ENCODE data around the gene CCDC142. TPM values are rescaled to one million over a fixed set of nuclear protein-coding genes. Genes with fewer than 3 reads are reported as not detected.

Gene CCDC142
- total and polyA plus RNA-seq, 9 of the 15 experiments (the other 6 are each of a cell fraction or from before 2014, with no cell fraction given), result 0.55 to 11.7 (median 7.2) TPM

DNA sequence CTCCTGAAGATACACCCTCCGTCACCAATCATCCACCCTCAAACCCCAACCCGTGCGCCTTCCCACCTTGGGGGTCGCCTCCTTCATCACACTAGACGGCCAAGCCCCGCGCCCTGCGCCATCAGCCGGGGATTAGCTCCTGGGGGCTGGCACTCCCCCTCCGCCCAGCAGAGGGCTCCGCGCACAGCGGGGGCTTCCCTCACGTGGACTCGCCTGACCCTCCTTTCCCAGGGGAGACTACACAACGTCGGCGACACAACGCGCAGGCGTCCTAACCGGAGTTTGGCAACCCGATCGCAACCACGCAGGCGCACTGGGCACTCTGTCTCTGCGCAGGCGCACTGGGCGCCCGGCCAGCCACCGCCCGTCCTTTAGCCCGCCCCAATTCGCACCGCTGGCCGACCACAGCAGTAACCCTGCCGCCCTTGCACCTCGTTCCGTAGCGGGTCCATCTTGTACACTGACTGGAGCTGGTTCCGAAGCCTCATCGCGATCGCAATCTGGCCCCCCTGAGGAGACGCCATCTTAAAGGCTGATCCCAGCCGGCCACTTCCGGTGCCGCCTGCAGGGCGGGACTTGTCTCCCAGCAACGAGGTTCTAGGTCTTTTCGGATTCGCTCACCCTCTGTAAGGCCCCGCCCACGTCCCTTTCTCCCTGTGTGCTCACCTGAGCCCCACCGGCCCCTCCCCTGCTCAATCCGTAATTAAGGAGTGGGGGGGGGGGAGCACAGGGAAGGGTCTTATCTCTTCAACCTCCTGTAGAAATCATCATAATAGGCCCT is 24.5 kb upstream of the CCDC142 start, which contains the start of gene PCGF1 (continued):
- TF ChIP-seq TBL1XR1 (IDR thresholded peaks at IDR 0.05; ENCODE audit: low read length in 2 of 2), result peak in 1 of 2 experiments; percentile 30; a peak in 2 of 4 replicates
- TF ChIP-seq, protein P1, sequence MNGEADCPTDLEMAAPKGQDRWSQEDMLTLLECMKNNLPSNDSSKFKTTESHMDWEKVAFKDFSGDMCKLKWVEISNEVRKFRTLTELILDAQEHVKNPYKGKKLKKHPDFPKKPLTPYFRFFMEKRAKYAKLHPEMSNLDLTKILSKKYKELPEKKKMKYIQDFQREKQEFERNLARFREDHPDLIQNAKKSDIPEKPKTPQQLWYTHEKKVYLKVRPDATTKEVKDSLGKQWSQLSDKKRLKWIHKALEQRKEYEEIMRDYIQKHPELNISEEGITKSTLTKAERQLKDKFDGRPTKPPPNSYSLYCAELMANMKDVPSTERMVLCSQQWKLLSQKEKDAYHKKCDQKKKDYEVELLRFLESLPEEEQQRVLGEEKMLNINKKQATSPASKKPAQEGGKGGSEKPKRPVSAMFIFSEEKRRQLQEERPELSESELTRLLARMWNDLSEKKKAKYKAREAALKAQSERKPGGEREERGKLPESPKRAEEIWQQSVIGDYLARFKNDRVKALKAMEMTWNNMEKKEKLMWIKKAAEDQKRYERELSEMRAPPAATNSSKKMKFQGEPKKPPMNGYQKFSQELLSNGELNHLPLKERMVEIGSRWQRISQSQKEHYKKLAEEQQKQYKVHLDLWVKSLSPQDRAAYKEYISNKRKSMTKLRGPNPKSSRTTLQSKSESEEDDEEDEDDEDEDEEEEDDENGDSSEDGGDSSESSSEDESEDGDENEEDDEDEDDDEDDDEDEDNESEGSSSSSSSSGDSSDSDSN (IDR thresholded peaks at IDR 0.05; ENCODE audit: borderline replicate concordance in 1 of 2, low read depth in 2 of 2, low read length in 2 of 2), result 0 out of 4 replicates have a peak, but pooled peaks of 1 of the 2 experiments have one; percentile 2
- TF ChIP-seq TSC22D4 (tag; IDR thresholded peaks at IDR 0.05), result no peak
- TF ChIP-seq, protein P2, sequence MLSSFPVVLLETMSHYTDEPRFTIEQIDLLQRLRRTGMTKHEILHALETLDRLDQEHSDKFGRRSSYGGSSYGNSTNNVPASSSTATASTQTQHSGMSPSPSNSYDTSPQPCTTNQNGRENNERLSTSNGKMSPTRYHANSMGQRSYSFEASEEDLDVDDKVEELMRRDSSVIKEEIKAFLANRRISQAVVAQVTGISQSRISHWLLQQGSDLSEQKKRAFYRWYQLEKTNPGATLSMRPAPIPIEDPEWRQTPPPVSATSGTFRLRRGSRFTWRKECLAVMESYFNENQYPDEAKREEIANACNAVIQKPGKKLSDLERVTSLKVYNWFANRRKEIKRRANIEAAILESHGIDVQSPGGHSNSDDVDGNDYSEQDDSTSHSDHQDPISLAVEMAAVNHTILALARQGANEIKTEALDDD (IDR thresholded peaks at IDR 0.05), result peak; percentile 4; the same call in 1 of the 2 replicates
- peak; percentile 48; the same call in 1 of the 2 replicates for TF ChIP-seq MBD2 (IDR thresholded peaks at IDR 0.05; ENCODE audit: borderline replicate concordance, low read depth)
- no peak for TF ChIP-seq CBX2 (IDR thresholded peaks at IDR 0.05; ENCODE audit: insufficient read depth, low read length, poor library complexity, severe bottlenecking)
- no peak for TF ChIP-seq MAFF (IDR thresholded peaks at IDR 0.05; ENCODE audit: low read length)
- TF ChIP-seq FOXK1 (CRISPR knock-in tag; IDR thresholded peaks at IDR 0.05; ENCODE audit: borderline replicate concordance), result no peak
- TF ChIP-seq PRPF4 (IDR thresholded peaks at IDR 0.05; ENCODE audit: insufficient read depth, low read depth, low read length, poor library complexity, severe bottlenecking), result no peak
- TF ChIP-seq DPF2 (IDR thresholded peaks at IDR 0.05), result no peak; the same call in 1 of the 2 replicates
- TF ChIP-seq, protein P3, sequence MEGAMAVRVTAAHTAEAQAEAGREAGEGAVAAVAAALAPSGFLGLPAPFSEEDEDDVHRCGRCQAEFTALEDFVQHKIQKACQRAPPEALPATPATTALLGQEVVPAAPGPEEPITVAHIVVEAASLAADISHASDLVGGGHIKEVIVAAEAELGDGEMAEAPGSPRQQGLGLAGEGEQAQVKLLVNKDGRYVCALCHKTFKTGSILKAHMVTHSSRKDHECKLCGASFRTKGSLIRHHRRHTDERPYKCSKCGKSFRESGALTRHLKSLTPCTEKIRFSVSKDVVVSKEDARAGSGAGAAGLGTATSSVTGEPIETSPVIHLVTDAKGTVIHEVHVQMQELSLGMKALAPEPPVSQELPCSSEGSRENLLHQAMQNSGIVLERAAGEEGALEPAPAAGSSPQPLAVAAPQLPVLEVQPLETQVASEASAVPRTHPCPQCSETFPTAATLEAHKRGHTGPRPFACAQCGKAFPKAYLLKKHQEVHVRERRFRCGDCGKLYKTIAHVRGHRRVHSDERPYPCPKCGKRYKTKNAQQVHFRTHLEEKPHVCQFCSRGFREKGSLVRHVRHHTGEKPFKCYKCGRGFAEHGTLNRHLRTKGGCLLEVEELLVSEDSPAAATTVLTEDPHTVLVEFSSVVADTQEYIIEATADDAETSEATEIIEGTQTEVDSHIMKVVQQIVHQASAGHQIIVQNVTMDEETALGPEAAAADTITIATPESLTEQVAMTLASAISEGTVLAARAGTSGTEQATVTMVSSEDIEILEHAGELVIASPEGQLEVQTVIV (CRISPR knock-in tag; IDR thresholded peaks at IDR 0.05; ENCODE audit: borderline replicate concordance), result no peak
- TF ChIP-seq, protein P4, sequence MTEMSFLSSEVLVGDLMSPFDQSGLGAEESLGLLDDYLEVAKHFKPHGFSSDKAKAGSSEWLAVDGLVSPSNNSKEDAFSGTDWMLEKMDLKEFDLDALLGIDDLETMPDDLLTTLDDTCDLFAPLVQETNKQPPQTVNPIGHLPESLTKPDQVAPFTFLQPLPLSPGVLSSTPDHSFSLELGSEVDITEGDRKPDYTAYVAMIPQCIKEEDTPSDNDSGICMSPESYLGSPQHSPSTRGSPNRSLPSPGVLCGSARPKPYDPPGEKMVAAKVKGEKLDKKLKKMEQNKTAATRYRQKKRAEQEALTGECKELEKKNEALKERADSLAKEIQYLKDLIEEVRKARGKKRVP (CRISPR knock-in tag; IDR thresholded peaks at IDR 0.05), result no peak
- TF ChIP-seq HEY1 (CRISPR knock-in tag; IDR thresholded peaks at IDR 0.05; ENCODE audit: borderline replicate concordance), result no peak
- no peak for TF ChIP-seq ZNF436 (CRISPR knock-in tag; IDR thresholded peaks at IDR 0.05)
- TF ChIP-seq FOXA1 (IDR thresholded peaks at IDR 0.05; ENCODE audit: borderline replicate concordance), result no peak
- TF ChIP-seq, protein P5, sequence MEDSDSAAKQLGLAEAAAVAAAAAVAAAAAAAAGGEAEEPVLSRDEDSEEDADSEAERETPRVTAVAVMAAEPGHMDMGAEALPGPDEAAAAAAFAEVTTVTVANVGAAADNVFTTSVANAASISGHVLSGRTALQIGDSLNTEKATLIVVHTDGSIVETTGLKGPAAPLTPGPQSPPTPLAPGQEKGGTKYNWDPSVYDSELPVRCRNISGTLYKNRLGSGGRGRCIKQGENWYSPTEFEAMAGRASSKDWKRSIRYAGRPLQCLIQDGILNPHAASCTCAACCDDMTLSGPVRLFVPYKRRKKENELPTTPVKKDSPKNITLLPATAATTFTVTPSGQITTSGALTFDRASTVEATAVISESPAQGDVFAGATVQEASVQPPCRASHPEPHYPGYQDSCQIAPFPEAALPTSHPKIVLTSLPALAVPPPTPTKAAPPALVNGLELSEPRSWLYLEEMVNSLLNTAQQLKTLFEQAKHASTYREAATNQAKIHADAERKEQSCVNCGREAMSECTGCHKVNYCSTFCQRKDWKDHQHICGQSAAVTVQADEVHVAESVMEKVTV (CRISPR knock-in tag; IDR thresholded peaks at IDR 0.05), result no peak
- TF ChIP-seq HDGF (IDR thresholded peaks at IDR 0.05), result no peak
- no peak for TF ChIP-seq MAFG (tag; conservative IDR thresholded peaks at IDR 0.05)
- 0 out of 2 replicates have a peak, but pooled peaks have one; percentile 15 for TF ChIP-seq ELF4 (CRISPR knock-in tag; IDR thresholded peaks at IDR 0.05)

All from K562 (cell line).